GM12874 (cell line): ENCODE results near the gene AP1M2.

Source experiments
- CTCF ChIP-seq: IDR thresholded peaks from 2 replicates; pipeline ENCODE4 v1.5.1; 2011; ENCODE audit warnings: low read depth, mild to moderate bottlenecking, control low read depth, low read length, moderate library complexity; ENCODE audit not compliant: insufficient read depth

AP1M2 gene

GRCh38 chr19:10555610-10555973 lies 31.5 kb downstream of the AP1M2 start:
- TF ChIP-seq CTCF: no peak

DNA sequence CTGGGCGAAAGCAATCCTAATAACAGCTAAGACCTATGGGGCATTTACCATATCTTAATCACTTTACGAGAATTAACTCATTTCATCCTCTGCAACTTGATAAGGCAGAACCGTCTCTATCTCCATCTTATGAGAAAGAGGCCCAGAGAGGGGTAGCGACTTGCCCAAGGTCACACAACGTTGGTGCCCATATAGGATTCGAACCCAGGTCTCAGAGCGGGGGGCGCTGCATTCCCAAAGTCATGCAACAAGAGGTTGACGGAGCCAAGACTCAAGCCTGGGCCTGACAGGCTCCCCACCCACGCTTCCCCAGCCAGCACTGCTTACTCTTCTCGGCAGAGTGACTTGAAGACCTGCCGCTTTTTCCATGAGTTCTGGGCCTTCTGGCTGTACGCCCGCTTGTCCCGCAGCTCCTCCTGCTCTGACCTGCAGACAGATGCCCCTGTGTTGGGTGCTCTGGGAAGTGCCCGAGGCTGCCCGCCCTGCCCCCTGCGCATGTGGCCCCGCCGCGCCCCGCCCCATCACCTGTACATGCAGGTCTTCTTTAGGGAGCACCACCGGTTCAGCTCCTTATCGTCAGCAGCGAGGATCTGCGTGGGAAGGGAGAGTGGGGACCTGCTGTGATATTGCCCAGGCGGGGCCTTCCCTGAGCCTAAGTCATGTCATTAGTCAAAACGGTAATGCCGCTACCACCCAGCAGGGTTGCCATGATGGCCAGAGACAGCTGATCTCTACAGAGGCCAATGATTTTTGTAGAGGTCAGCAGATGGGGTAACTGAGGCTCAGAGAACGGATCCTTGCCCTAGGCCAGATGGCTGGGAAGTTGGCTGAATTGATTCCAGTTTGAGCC lies 32.1 kb downstream of the AP1M2 start:
- no peak for TF ChIP-seq CTCF

- no peak for TF ChIP-seq CTCF
These were observed 33.1 kb downstream of the AP1M2 start for GRCh38 chr19:10553943-10554381.

- no peak for TF ChIP-seq CTCF
These were observed 33.9 kb downstream of the AP1M2 start for GRCh38 chr19:10553087-10553667.

DNA sequence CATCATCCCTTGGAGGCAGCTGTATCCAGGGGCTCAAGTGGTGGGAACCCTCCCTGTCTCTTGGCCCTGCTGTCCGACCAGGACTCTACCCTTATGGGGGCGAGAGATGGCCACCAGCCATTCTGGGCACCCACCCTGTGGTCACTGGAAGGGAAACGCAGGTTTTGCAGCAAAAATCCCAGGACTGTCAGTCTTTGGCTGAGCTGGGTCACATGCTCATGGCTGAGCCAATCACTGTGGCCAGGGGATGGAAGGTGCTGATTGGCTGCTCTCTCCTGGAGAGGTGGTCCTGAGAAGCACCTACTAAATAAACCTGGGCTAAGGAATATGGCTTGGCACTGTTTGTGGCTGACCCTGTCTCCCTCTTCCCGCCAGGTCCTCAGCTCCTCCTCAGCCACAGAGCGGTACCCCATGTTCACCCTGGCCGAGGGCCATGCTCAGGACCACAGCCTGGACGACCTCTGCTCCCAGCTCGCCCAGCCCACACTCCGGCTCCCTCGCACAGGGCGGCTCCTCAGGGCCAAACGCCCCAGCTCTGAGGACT lies 34.5 kb downstream of the AP1M2 start:
- no peak for TF ChIP-seq CTCF

- TF ChIP-seq CTCF: 0 out of 2 replicates have a peak, but pooled peaks have one; percentile 10
These were observed 35.3 kb downstream of the AP1M2 start for GRCh38 chr19:10551698-10552301.

GRCh38 chr19:10550336-10550735 lies 36.8 kb downstream of the AP1M2 start:
- TF ChIP-seq CTCF: no peak
